ENCODE results near the gene SLC48A1.

Gene SLC48A1

DNA sequence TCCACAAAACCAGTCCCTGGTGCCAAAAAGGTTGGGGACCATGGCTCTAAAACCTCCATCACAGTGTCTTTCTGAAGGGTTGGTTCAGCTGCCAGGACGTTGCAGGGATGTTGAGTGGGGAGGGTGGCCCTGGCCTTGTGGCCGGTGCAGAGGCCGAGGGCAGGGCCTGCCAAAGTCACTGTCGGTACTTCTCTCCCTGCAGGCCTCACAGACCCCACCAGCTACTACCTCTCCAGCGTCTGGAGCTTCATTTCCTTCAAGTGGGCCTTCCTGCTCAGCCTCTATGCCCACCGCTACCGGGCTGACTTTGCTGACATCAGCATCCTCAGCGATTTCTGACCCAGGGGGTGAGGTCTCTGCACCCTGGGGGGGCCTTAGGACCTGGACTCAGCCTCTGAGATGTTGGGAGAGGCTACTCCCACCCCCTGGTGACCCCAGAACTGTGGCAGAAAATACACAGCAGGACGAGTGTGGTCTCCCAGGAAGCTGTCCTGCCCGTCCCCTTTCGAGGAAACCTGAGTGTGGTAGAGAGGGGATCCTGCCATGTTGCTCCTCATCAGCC is 7.0 kb downstream of the SLC48A1 start:
- no peak for DNase-seq (ENCODE audit: low read depth)
- TF ChIP-seq, protein P1, sequence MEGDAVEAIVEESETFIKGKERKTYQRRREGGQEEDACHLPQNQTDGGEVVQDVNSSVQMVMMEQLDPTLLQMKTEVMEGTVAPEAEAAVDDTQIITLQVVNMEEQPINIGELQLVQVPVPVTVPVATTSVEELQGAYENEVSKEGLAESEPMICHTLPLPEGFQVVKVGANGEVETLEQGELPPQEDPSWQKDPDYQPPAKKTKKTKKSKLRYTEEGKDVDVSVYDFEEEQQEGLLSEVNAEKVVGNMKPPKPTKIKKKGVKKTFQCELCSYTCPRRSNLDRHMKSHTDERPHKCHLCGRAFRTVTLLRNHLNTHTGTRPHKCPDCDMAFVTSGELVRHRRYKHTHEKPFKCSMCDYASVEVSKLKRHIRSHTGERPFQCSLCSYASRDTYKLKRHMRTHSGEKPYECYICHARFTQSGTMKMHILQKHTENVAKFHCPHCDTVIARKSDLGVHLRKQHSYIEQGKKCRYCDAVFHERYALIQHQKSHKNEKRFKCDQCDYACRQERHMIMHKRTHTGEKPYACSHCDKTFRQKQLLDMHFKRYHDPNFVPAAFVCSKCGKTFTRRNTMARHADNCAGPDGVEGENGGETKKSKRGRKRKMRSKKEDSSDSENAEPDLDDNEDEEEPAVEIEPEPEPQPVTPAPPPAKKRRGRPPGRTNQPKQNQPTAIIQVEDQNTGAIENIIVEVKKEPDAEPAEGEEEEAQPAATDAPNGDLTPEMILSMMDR (conservative IDR thresholded peaks at IDR 0.05; ENCODE audit: control insufficient read depth, insufficient read depth, low read depth, low read length) = no peak
- no peak overlapping the region for H3K4me3 ChIP-seq (ENCODE audit: control insufficient read depth, low read depth, low read length)

- no peak overlapping the region for H3K4me3 ChIP-seq (ENCODE audit: control insufficient read depth, low read depth, low read length)
- TF ChIP-seq, protein P1 (conservative IDR thresholded peaks at IDR 0.05; ENCODE audit: control insufficient read depth, insufficient read depth, low read depth, low read length) = no peak
- no peak for DNase-seq (ENCODE audit: low read depth)
These were observed 8.7 kb downstream of the SLC48A1 start for GRCh38 chr12:47781479-47782371.

DNA sequence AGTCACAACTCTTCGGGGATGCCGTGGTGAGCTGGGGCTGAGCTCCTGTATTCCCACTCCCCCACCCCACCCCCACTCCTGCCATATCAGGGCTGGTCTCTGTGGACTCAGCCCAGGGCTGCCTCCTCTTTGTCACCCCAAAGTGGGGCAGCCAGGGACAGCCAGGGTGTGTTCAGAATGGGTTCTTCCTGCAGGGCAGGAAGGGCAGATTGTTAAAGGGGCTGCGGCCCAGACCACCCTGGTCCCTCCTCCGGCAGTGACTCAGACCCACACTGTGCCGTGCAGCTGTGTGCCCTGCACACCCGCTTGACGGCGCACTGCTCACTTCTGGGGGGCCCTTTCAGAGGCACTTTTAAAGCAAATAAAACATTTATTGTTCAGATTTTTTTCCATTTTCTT is 9.3 kb downstream of the SLC48A1 start:
- H3K4me3 ChIP-seq (ENCODE audit: control insufficient read depth, low read depth, low read length) = no peak overlapping the region
- TF ChIP-seq, protein P1 (conservative IDR thresholded peaks at IDR 0.05; ENCODE audit: control insufficient read depth, insufficient read depth, low read depth, low read length) = no peak
- DNase-seq (ENCODE audit: low read depth) = no peak

- TF ChIP-seq, protein P1 (conservative IDR thresholded peaks at IDR 0.05; ENCODE audit: control insufficient read depth, insufficient read depth, low read depth, low read length) = no peak
- DNase-seq (ENCODE audit: low read depth) = no peak
- H3K4me3 ChIP-seq (ENCODE audit: control insufficient read depth, low read depth, low read length) = no peak overlapping the region
These were observed 10.2 kb downstream of the SLC48A1 start for GRCh38 chr12:47783024-47783755.

- DNase-seq (ENCODE audit: low read depth) = no peak
- no peak overlapping the region for H3K4me3 ChIP-seq (ENCODE audit: control insufficient read depth, low read depth, low read length)
- TF ChIP-seq, protein P1 (conservative IDR thresholded peaks at IDR 0.05; ENCODE audit: control insufficient read depth, insufficient read depth, low read depth, low read length) = no peak
These were observed 11.1 kb downstream of the SLC48A1 start for GRCh38 chr12:47783821-47784819.

All from fibroblast of mammary gland (primary cell).